Pulmonary artery endothelial cell (primary cell): ENCODE results near the gene BTBD17. TPM values are rescaled to one million over a fixed set of nuclear protein-coding genes. Genes with fewer than 3 reads are reported as not detected.
A peak's percentile ranks its signal among the peaks of the same experiment; 100 is the strongest.

Experiments
- DNase-seq: peaks from one replicate; pipeline ENCODE4 v3.0.0-alpha.2; 2011; ENCODE audit warnings: low read depth, low spot score
- total RNA-seq: library from RNA; depleted of rRNA; stranded (reverse); fragments of >200 nt; gene quantifications from 2 replicates; pipeline ENCODE4 v1.2.3, GENCODE V29; 2014

Gene BTBD17
- total RNA-seq, 1 donor from 2014 or later = not detected

DNA sequence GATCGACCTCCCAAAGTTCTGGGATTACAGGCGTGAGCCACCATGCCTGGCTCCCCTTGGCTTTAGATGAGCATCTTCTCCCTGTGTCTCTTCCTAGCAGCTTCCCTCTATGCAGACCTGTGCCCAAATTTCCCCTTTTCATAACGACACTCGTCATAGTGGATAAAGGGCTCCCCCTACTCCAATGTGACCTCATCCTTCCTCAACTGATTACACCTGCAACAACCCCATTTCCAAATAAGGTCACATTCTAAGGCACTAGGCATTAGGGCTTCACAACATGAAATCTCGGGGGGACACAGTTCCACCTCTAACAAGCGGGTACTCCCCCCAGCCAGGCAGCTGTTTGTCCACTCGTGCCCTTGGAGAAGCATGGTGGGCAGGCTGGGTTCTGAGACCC lies 25.4 kb downstream of the BTBD17 start:
- DNase-seq = no peak

DNA sequence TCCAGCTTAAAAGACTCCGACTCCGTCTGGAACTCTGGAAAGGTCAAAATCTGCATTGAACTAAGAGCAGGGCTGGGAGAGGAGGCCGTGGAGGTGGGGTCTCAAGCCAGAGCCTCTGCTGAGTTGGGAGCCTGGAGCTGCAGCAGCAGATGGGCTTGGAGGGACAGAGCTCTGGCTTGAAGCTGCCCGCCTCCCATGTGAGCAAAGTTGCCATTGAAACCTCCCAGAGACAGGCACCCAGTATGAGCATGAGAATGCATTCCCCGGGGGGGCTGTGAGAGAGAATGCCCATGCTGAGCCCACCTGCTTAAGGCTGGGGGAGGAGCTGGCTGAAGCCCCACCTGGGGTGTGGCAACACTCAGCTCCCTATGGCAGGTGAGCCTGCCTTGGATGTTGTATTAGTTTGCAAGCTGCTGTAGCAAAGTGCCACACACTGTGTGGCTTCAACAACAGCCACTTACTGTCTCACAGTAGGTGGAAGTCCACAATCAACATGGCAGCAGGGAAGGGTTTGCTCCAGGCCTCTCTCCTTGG lies 26.1 kb downstream of the BTBD17 start:
- DNase-seq = no peak

DNA sequence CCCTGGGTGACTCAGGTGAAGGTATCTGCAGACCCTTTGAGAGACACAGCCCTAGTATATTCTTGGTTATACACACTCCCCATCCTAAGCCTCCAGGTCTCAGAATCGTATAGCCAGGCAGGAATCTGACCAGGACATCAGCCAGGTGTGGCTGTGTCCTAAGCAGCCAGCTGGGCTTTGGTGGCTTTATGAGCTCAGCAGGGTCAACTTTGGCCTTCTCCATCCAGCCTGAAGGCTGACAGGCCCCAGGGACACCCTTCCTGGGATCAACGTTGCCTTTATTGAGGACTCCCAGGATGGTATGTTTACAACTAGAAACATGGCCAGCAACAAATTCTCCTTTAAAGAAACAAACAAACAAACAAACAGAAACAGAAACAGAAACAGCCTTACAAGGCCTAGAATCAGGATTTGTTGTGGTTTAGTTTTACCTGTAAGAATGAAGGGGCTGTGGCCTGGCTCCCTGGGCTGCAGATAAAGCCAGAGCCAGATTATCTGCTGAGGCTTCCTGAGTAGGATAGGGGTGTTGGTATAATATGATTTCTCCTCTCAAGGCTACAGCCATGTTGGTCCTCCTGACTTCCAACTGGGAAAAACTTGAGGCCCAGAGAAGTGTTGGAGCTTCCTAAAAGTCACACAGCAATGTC lies 27.2 kb downstream of the BTBD17 start:
- no peak for DNase-seq

DNA sequence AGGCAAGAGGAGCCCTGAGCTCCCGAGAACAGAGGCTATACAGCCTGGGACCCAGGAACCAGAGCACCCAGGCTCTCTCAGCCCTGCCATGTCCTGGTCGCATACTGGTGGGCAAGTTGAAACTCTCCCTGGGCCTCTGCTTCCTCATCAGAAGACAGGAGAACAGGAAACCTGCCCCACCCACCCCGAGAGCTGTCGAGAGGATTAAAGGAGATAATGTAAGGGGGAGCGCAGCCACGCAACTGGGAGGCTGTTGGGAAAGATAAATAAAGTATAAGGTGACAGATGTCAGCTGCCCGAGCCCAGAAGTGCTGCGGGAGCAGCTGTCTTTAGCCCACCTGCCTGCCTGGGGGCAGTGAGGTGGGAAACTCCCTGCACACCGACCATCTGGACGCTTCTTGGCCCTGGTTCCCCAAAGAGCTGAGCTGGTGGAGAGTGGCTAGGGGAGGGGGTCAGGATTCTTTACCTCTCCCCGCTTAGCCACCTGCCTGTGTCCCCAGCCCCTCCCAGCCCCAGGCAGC lies 28.8 kb downstream of the BTBD17 start:
- no peak for DNase-seq

DNA sequence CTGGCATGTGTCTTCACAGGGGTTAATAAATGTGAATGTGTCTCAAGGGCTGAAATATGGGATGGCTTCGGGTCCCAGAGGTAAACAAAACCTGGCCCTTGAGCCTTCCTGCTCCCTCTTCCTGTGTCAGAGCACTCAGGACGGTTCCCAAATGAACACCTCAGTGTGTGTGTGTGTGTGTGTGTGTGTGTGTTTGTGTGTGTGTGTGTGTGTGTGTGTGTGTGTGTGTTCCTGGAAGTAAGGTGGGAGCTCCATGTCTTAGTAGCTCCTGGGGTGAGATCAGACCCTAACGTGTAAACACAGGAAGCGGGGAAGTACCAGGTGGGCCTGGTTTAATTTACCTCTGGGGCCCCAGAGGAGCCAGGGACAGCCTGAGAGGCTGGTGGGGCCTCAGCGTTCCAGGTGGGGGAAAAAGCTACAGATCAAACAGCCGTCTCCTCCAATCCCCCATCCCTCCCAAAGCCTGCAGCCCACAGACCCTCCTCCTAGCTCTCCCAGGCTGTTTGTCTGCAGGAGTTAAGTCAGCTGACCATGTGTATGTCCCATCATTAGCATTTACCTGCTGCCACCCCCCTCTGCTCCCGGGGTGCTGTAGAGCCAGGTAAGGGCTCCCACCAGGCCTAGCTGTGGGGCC lies 29.5 kb downstream of the BTBD17 start:
- no peak for DNase-seq

DNA sequence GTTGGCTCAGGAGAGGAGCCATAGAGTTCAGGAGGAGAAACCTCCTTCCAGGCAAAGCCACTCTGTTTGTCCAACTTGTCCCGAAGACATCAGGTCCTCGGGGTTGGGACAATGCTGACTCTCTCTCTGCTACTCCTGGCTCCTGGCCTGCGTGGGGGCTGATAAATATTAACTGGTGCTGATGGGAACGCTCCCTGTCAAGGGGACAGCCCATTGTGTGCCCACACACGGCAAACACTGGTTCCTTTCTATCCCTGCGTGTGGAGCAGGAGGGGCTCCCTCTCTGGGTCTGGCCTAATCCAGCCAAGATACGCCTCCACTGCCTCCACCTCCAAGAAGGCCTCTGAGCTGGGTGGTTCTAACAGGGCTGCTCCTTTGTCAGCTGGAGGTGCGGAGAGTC lies 31.2 kb downstream of the BTBD17 start:
- no peak for DNase-seq

DNA sequence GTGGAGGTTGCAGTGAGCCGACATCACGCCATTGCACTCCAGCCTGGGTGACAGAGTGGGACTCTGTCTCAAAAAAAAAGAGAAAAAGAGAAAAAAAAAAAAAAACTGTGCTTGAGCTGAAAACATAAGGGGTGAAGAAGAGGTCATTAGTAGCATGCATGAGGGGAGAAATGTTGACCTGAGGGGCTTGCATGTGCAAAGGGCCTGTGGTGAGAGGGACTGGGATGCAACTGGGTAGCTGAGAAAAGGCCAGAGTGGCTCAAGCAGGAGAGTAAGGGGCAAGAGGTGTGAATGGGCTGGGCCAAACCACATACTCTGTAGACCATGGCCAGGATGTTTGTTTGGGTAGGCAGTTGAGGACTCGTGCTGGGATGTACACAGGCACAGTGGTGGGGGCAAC lies 32.3 kb downstream of the BTBD17 start:
- DNase-seq = no peak

DNA sequence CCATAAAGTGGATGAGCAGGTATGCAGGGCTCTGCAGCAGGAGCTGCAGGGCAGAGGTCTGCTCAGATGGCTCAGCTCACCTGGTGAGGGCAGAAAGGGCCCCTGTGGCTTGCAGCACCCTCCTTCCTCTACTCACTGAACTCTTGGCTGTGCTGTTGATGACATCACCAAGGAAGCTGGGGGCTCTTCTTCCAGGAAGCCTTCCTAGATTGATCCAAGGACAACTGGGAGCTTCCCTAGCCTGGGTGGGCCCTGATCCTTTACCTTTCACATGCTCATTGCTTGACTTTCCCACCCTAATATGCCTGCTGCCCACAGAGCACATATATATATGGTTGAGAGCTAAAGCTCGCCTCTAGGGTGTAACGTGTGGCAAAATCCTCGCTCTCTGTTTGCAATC lies 33.2 kb downstream of the BTBD17 start:
- DNase-seq = no peak

DNA sequence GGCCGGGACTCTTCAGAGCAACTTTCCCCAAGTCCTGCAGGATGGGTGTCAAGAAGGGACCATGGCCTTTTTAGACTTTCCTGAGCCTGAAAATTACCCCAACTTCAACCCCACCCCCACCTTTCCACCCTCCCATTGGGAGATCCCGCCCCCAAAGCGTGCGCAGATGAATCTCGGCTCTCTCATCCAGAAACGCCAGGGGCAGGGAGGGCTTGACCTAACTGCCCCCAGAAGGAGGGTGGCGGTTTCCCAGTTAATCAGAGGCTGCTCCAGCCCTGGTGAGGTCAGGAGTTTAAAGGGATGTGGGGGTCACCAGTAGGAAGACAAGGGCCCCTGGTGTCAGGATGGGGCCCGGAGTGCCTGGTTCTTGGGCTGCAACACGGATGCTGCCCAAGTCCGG lies 35.2 kb downstream of the BTBD17 start:
- no peak for DNase-seq

DNA sequence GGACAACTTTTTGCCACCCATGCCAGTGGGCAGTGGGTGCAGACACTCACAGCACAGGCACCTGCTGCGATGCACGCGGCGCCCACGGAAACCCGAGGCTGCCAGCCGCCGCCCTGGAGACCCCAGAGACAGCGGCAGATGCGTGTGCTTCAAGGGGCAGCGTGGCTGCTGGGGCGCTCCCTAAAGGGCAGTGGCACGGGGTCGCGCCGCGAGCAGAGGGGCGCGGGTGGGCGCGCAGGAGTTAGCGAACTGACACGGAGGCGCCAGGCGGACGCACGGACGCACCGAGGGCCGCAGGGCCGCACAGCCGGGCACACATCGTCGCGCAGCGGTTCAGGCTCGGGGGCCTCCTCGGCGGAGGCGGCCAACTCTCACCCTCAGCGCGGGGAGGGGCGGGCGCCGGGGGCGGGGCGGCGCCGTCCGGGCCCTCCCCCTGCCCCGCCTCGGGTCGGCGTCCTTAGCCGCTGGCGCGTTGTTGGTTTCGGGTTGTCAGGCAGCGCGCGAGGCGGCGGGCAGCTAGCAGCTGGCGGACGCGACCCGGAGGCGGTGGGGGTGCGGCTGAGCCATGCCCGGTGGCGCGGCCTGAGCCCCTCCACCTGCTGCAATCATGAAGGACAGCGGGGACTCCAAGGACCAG lies 35.8 kb downstream of the BTBD17 start, which contains the start of gene KIF19:
Gene KIF19, plus strand, starts transcription at position 484 of the 637 bp plus-strand sequence. Its CDS starts 124 bp downstream, at position 608.
- no peak for DNase-seq

DNA sequence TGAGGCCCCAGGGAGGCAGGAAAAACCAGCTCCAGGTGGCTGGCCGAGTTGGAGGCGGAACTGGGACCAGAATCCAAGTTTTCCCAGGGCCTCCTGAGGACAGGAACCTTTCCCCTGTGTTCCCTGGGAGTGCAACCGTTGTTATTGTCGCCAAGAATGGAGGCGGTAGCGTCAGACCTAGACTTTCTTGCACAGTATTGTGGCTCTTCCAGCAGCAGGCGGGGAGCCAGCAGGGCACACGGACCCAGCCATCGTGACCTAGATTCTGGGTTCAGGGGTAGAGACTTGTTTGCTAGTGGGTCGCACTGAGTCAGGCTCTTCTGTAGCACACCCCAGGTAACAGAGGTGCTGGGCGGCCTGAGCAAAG lies 36.3 kb downstream of the BTBD17 start:
- no peak for DNase-seq

DNA sequence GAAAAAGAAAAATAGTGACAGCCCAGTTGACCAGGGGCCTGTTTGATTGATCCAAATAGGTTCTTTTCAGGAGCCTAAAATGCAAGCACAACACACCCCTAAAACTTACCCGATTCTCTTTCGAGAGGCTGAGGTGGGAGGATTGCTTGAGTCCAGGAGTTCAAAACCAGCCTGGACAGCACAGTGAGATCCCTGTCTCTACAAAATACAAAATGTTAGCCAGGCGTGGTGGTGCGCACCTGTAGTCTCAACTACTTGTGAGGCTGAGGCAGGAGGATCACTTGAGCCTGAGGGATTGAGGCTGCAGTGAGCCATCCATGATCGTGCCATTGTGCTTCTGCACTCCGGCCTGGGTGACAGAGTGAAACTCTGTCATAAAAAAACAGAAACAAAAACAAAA lies 37.1 kb downstream of the BTBD17 start:
- DNase-seq = no peak

DNA sequence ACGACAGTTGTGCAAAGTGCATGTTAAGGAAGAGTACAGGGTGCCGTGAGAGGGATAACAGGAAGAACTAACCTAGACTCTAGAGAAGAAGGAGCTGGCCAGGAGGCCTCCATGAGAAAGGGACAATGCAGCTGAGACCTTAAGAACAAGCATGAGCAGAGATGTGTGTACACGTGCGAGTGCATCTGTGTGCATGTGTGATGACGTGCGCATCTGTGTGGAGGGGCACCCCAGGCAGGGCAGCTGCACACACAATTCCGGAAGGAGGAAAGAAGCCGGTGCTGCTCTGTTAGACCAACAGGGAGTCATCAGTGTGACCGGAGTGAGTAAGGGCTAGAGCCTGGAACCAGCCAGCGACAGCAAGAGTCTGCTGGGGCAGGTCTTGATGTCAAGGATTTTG lies 43.3 kb downstream of the BTBD17 start:
- no peak for DNase-seq

DNA sequence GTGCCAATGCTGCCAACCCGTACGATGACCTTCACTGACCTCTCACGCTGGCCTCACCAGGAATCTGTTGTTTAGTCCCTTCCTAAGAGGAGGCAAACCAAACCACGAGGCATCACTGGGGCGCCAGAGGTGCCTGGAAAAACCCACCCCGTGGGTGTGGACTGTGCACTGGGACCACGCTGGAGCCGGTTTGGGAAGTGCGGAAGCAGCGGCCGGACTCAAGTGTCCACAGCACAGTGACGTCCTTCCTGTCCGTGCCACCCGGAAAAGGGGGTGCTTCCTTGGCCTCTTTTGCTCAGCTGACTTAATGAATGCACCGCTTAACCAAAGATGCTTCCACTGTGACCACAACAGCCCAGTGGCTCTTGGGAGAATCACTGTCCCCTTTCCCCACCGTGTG lies 44.6 kb downstream of the BTBD17 start:
- DNase-seq = no peak

DNA sequence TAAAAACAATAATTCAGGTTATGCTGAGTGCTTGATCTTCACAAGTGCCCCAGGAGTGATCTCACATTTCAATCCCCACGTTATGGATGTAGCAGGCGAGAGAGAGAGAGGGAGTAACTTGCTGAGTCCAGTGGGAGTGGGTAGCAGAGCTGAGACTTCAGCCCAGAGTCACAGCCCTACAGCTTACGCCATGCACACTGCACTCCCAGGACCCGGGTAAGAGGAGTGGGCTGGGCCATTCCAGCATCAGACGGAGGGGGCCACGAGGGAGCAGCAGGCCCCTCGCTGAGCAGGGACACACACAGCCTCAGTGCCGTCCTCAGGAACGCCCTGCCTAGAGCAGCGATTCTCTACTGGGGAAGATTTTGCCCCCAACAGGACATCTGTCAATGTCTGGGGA lies 45.4 kb downstream of the BTBD17 start:
- DNase-seq = no peak

DNA sequence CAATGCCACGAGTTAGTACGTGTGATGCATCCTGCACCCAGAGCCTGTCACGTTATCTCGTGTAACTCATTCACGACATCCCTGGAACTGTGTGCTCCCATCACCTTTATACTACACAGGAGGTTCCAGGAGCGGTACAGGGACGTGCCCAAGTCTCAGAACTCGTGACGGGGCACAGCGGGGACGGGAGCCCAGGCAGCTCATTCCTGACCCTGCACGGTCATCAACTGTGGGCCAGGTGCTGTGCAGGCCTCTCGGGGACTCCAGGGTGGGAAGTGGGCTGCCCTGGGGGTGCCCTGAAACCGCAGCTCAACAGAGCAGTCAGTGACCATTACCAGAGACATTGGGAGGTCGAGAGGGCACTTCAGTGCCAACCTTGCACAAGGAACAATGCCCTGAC lies 46.8 kb downstream of the BTBD17 start:
- DNase-seq = no peak

DNA sequence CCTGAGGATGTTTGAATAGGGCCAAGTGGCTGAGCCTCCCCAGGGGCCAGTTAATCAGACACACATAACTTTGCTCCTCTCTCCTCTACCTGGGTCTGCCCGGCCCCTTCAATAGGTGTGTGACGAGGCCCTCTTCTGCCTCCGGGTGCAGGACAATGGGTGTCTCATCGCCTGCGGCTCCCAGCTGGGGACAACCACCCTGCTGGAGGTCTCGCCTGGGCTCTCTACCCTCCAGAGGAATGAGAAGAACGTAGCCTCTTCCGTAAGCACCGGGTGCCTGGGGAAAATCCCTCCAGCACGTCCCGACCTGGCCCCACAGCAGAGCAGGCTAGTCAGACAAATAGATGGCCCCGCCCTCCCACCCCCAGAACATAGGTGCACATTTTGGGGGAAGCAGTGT lies 51.8 kb downstream of the BTBD17 start:
- no peak for DNase-seq

DNA sequence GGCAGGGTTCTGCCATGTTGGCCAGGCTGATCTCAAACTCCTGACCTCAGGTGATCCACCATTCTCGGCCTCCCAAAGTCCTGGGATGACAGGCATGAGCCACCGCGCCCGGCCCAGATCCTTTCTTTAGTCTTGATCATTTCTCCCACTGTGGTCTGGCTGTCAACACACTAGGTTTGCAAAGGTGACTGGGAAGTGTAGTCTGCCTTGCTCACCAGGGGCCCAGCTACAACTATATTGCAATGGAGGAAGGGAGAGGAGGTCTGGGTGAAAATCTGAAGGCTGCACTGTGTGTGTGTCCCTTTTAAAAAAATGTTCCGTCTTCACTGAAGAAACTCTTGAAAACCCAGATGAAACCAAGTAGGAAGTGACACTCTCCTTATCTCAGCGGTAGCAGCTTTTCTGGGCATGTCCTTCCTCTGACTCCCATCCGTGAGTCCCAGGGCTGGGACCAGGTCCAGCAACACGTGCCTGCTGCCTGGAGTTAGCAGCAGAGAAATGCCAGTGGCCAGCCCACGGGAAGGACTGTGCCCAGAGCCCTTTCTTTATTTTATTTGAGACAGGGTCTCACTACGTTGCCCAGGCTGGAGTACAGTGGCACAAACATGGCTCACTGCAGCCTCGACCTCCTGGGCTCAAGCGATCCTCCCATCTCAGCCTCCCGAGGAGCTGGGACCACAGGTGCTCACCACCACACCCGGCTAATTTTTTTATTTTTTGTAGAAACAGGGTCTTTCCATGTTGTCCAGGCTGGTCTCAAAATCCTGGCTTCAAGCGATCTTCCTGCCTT lies 53.5 kb downstream of the BTBD17 start:
- peak; percentile 68 for DNase-seq
